ENCODE measurements around the gene KAZN. TPM values are rescaled to one million over a fixed set of nuclear protein-coding genes. Genes with fewer than 3 reads are reported as not detected.

KAZN gene
- polyA plus RNA-seq, 1 donor from 2014 or later = 20.6 TPM

- Histone ChIP-seq H3K27me3 (ENCODE audit: insufficient read depth, low read depth, low read length) (no peaks in the 10 kb centered on the region), H3K9me2 (ENCODE audit: insufficient read depth, low read length) (no peaks in the 10 kb centered on the region), H3K27ac (ENCODE audit: low read length) (no peak overlapping the region), H3K79me2 (replicated peaks; ENCODE audit: insufficient read depth, low read length) (no peaks in the 10 kb centered on the region), H3K4me2 (ENCODE audit: low read length) (no peak overlapping the region), H2AFZ (ENCODE audit: low read depth, low read length) (no peak overlapping the region), H4K20me1 (ENCODE audit: insufficient read depth) (no peaks in the 10 kb centered on the region), H3F3A (ENCODE audit: insufficient read depth, low read length, poor library complexity, severe bottlenecking) (no peaks in the 10 kb centered on the region), H3K4me3 (ENCODE audit: low read length) (no peak overlapping the region), H3K9ac (ENCODE audit: low read length) (no peak overlapping the region), H3K36me3 (ENCODE audit: insufficient read depth, low read length) (no peaks in the 10 kb centered on the region), H3K9me3 (ENCODE audit: low read length) (no peaks in the 10 kb centered on the region)
- TF ChIP-seq TAF1 (IDR thresholded peaks at IDR 0.05; ENCODE audit: low read depth) (no peak), REST (IDR thresholded peaks at IDR 0.05; ENCODE audit: borderline replicate concordance) (no peak), RAD21 (conservative IDR thresholded peaks at IDR 0.05) (no peak), MXI1 (conservative IDR thresholded peaks at IDR 0.05; ENCODE audit: poor library complexity, severe bottlenecking) (no peak), EP300 (conservative IDR thresholded peaks at IDR 0.05; ENCODE audit: poor library complexity, severe bottlenecking) (no peak), POLR2AphosphoS5 (IDR thresholded peaks at IDR 0.05) (no peak), SMC3 (conservative IDR thresholded peaks at IDR 0.05; ENCODE audit: poor library complexity) (no peak), EZH2 (IDR thresholded peaks at IDR 0.05; ENCODE audit: borderline replicate concordance, insufficient read depth, low read length, poor library complexity, severe bottlenecking) (no peak), CTCF (IDR thresholded peaks at IDR 0.05; ENCODE audit: poor library complexity, severe bottlenecking) (no peak)
Observed at GRCh38 chr1:15023976-15024375, 425.5 kb downstream of the KAZN start.

- no peaks in the 10 kb centered on the region for H4K20me1 ChIP-seq (ENCODE audit: insufficient read depth)
- no peaks in the 10 kb centered on the region for H3K9me2 ChIP-seq (ENCODE audit: insufficient read depth, low read length)
- no peaks in the 10 kb centered on the region for H3F3A ChIP-seq (ENCODE audit: insufficient read depth, low read length, poor library complexity, severe bottlenecking)
- H3K27me3 ChIP-seq (ENCODE audit: insufficient read depth, low read depth, low read length) = no peaks in the 10 kb centered on the region
- H3K36me3 ChIP-seq (ENCODE audit: insufficient read depth, low read length) = no peaks in the 10 kb centered on the region
- H3K9me3 ChIP-seq (ENCODE audit: low read length) = no peaks in the 10 kb centered on the region
- no peak overlapping the region for H3K4me3 ChIP-seq (ENCODE audit: low read length)
- H2AFZ ChIP-seq (ENCODE audit: low read depth, low read length) = no peak overlapping the region
- no peaks in the 10 kb centered on the region for H3K79me2 ChIP-seq (replicated peaks; ENCODE audit: insufficient read depth, low read length)
- no peak overlapping the region for H3K4me2 ChIP-seq (ENCODE audit: low read length)
- no peak overlapping the region for H3K9ac ChIP-seq (ENCODE audit: low read length)
- no peak overlapping the region for H3K27ac ChIP-seq (ENCODE audit: low read length)
- TF ChIP-seq REST (IDR thresholded peaks at IDR 0.05; ENCODE audit: borderline replicate concordance) (no peak), EP300 (conservative IDR thresholded peaks at IDR 0.05; ENCODE audit: poor library complexity, severe bottlenecking) (no peak), MXI1 (conservative IDR thresholded peaks at IDR 0.05; ENCODE audit: poor library complexity, severe bottlenecking) (no peak), TAF1 (IDR thresholded peaks at IDR 0.05; ENCODE audit: low read depth) (no peak), SMC3 (conservative IDR thresholded peaks at IDR 0.05; ENCODE audit: poor library complexity) (no peak), EZH2 (IDR thresholded peaks at IDR 0.05; ENCODE audit: borderline replicate concordance, insufficient read depth, low read length, poor library complexity, severe bottlenecking) (no peak), POLR2AphosphoS5 (IDR thresholded peaks at IDR 0.05) (no peak), CTCF (IDR thresholded peaks at IDR 0.05; ENCODE audit: poor library complexity, severe bottlenecking) (no peak), RAD21 (conservative IDR thresholded peaks at IDR 0.05) (no peak)
Observed at GRCh38 chr1:15026117-15026489, 427.6 kb downstream of the KAZN start.
